ENCODE data around the gene NTM.
"Not testable (repeated sequence)": the region's sequence is repeated elsewhere in the genome, so short reads cannot be mapped to it uniquely, and the experiment has no call there.

The NTM gene

GRCh38 chr11:131424257-131424876 is 54.0 kb downstream of the NTM start:
- not testable (repeated sequence) for DNase-seq

GRCh38 chr11:131425285-131425684 is 54.9 kb downstream of the NTM start:
- DNase-seq, result no peak

- DNase-seq, result no peak
These were observed 58.4 kb downstream of the NTM start for GRCh38 chr11:131428853-131429252.

GRCh38 chr11:131430473-131431208 is 60.2 kb downstream of the NTM start:
- DNase-seq, result no peak

GRCh38 chr11:131441051-131441810 is 70.8 kb downstream of the NTM start:
- DNase-seq, result no peak

GRCh38 chr11:131446590-131447275 is 76.3 kb downstream of the NTM start:
- DNase-seq, result no peak

GRCh38 chr11:131447277-131447815 is 76.9 kb downstream of the NTM start:
- DNase-seq, result no peak

- DNase-seq, result no peak
These were observed 77.5 kb downstream of the NTM start for GRCh38 chr11:131447898-131448297.

- DNase-seq, result no peak
These were observed 78.9 kb downstream of the NTM start for GRCh38 chr11:131449036-131450019.

GRCh38 chr11:131454490-131454889 is 84.1 kb downstream of the NTM start:
- no peak for DNase-seq

GRCh38 chr11:131454989-131455388 is 84.6 kb downstream of the NTM start:
- no peak for DNase-seq

- no peak for DNase-seq
These were observed 85.7 kb downstream of the NTM start for GRCh38 chr11:131455843-131456704.

GRCh38 chr11:131457163-131457562 is 86.7 kb downstream of the NTM start:
- no peak for DNase-seq

GRCh38 chr11:131458421-131458820 is 88.0 kb downstream of the NTM start:
- no peak for DNase-seq

GRCh38 chr11:131460931-131461330 is 90.5 kb downstream of the NTM start:
- no peak for DNase-seq

- DNase-seq, result no peak
These were observed 92.2 kb downstream of the NTM start for GRCh38 chr11:131462622-131463021.

- DNase-seq, result no peak
These were observed 92.7 kb downstream of the NTM start for GRCh38 chr11:131463162-131463561.

GRCh38 chr11:131463649-131464425 is 93.4 kb downstream of the NTM start:
- no peak for DNase-seq

GRCh38 chr11:131464461-131464860 is 94.0 kb downstream of the NTM start:
- no peak for DNase-seq

- DNase-seq, result no peak
These were observed 94.6 kb downstream of the NTM start for GRCh38 chr11:131465039-131465438.

Measured in KG1 (cell line).